Thyroid gland (tissue), 4 donors: ENCODE measurements around the gene COL25A1. TPM values are rescaled to one million over a fixed set of nuclear protein-coding genes. Genes with fewer than 3 reads are reported as not detected.
"Not testable (repeated sequence)": the region's sequence is repeated elsewhere in the genome, so short reads cannot be mapped to it uniquely, and the experiment has no call there.

ENCODE experiments used
- DNase-seq, 2 donors: peaks; one replicate each; pipeline ENCODE4 v3.0.0-alpha.2; 2019
- H3K27ac ChIP-seq, 3 donors: fragments of 200-600 bp; sonication (generic); 1 replicate in 2 of 3; 2 replicates in 1 of 3; pipeline ENCODE4 v1.5.1; 2016 to 2019; ENCODE audit warnings: mild to moderate bottlenecking in 1 of 3, moderate library complexity in 1 of 3
- H3K27me3 ChIP-seq: fragments of 200-600 bp; sonication (generic); one replicate; pipeline ENCODE4 v1.5.1; 2019
- H3K36me3 ChIP-seq, 2 donors: fragments of 200-600 bp; sonication (generic); one replicate each; pipeline ENCODE4 v1.5.1; 2016 to 2019
- H3K4me1 ChIP-seq, 2 donors: fragments of 200-600 bp; sonication (generic); one replicate each; pipeline ENCODE4 v1.5.1; 2017 to 2019
- H3K4me3 ChIP-seq, 3 donors: fragments of 200-600 bp; sonication (generic); replicated peaks in 1 of 3; 1 replicate in 2 of 3; 2 replicates in 1 of 3; pipeline ENCODE4 v1.5.1; 2016; ENCODE audit warnings: mild to moderate bottlenecking in 1 of 3
- H3K9me3 ChIP-seq: fragments of 200-600 bp; sonication (generic); one replicate; pipeline ENCODE4 v1.5.1; 2017
- CTCF ChIP-seq, 6 experiments: fragments of 200-600 bp in 3 of 6; fragments of 450-650 bp in 3 of 6; sonication (generic) in 3 of 6; IDR thresholded peaks; one replicate each; pipeline ENCODE4 v1.5.1; 2016 to 2019; ENCODE audit warnings: antibody characterized with exemption in 6 of 6, mild to moderate bottlenecking in 2 of 6, inconsistent platforms in 1 of 6, moderate library complexity in 1 of 6
- POLR2A ChIP-seq, 2 donors: fragments of 450-650 bp; IDR thresholded peaks; one replicate each; pipeline ENCODE4 v1.6.1; 2017; ENCODE audit warnings: antibody characterized with exemption in 2 of 2, mild to moderate bottlenecking in 2 of 2, moderate library complexity in 1 of 2
- WGBS, 2 donors: methylation state at CpG; one replicate each; pipeline ENCODE4 v1.1.5; 2017; 5-methylcytosine and 5-hydroxymethylcytosine counted together
- intact Hi-C: fragments of 100-400 bp; cut with DNase I; formaldehyde crosslinking; loops from one replicate; pipeline ENCODE4 v1.15.1; 2023
- total RNA-seq, 4 donors: library from RNA; depleted of rRNA; stranded (reverse); fragments of >200 nt; gene quantifications; one replicate each; pipeline ENCODE4 v1.2.3, GENCODE V29; 2016

COL25A1 gene
- total RNA-seq, 4 donors from 2014 or later = 5.5 to 21.0 (median 7.1) TPM

GRCh38 chr4:108878806-108879205 lies 423.7 kb downstream of the COL25A1 start:
- H3K27me3 ChIP-seq = no peaks in the 10 kb centered on the region
- TF ChIP-seq POLR2A (IDR thresholded peaks at IDR 0.05) (no peak), CTCF (IDR thresholded peaks at IDR 0.05) (no peak)
- no peaks in the 10 kb centered on the region for H3K36me3 ChIP-seq
- no peak for DNase-seq
- H3K9me3 ChIP-seq = no peaks in the 10 kb centered on the region
- H3K4me1 ChIP-seq = no peaks in the 10 kb centered on the region
- intact Hi-C loops = no loop called here
- 37 to 46% methylated on average over 3 of the region's 3 CpGs for WGBS, 2 donors
- H3K4me3 ChIP-seq = no peak overlapping the region
- H3K27ac ChIP-seq = no peak overlapping the region

GRCh38 chr4:108877821-108878220 lies 424.6 kb downstream of the COL25A1 start:
- H3K4me3 ChIP-seq = no peak overlapping the region
- H3K9me3 ChIP-seq = no peaks in the 10 kb centered on the region
- H3K4me1 ChIP-seq = no peaks in the 10 kb centered on the region
- 89 to 90% methylated on average over 2 of the region's 2 CpGs for WGBS, 2 donors
- no peaks in the 10 kb centered on the region for H3K27me3 ChIP-seq
- TF ChIP-seq POLR2A (IDR thresholded peaks at IDR 0.05) (no peak), CTCF (IDR thresholded peaks at IDR 0.05) (no peak)
- intact Hi-C loops = no loop called here
- H3K27ac ChIP-seq = no peak overlapping the region
- DNase-seq = no peak
- H3K36me3 ChIP-seq = no peaks in the 10 kb centered on the region

- WGBS, 2 donors = 74 to 81% methylated on average over 1 of the region's 1 CpG
- H3K27ac ChIP-seq = no peak overlapping the region
- TF ChIP-seq POLR2A (IDR thresholded peaks at IDR 0.05) (no peak), CTCF (IDR thresholded peaks at IDR 0.05) (no peak)
- no peaks in the 10 kb centered on the region for H3K36me3 ChIP-seq
- no peak for DNase-seq
- no peaks in the 10 kb centered on the region for H3K9me3 ChIP-seq
- intact Hi-C loops = no loop called here
- H3K4me3 ChIP-seq = no peak overlapping the region
- H3K27me3 ChIP-seq = no peaks in the 10 kb centered on the region
- no peaks in the 10 kb centered on the region for H3K4me1 ChIP-seq
Measured at GRCh38 chr4:108874806-108875205, 427.7 kb downstream of the COL25A1 start.

- H3K36me3 ChIP-seq, DNase-seq, H3K9me3 ChIP-seq, H3K4me1 ChIP-seq, H3K4me3 ChIP-seq, H3K27me3 ChIP-seq, H3K27ac ChIP-seq, intact Hi-C loops: not testable (repeated sequence)
- WGBS, 2 donors = 91 to 95% methylated on average over 9 of the region's 9 CpGs
Measured at GRCh38 chr4:108869970-108870369, 432.5 kb downstream of the COL25A1 start.

- Histone ChIP-seq H3K4me1 (no peaks in the 10 kb centered on the region), H3K4me3 (no peak overlapping the region), H3K36me3 (no peaks in the 10 kb centered on the region), H3K9me3 (no peaks in the 10 kb centered on the region), H3K27ac (no peak overlapping the region), H3K27me3 (no peaks in the 10 kb centered on the region)
- WGBS, 2 donors = 86 to 87% methylated on average over 1 of the region's 1 CpG
- intact Hi-C loops = no loop called here
- TF ChIP-seq POLR2A (IDR thresholded peaks at IDR 0.05) (no peak), CTCF (IDR thresholded peaks at IDR 0.05) (no peak)
- no peak for DNase-seq
Measured at GRCh38 chr4:108868606-108869227, 433.7 kb downstream of the COL25A1 start.

- H3K27ac ChIP-seq = no peak overlapping the region
- TF ChIP-seq POLR2A (IDR thresholded peaks at IDR 0.05) (no peak), CTCF (IDR thresholded peaks at IDR 0.05) (no peak)
- intact Hi-C loops = no loop called here
- no peak overlapping the region for H3K4me3 ChIP-seq
- H3K4me1 ChIP-seq = no peaks in the 10 kb centered on the region
- no peaks in the 10 kb centered on the region for H3K36me3 ChIP-seq
- H3K27me3 ChIP-seq = no peaks in the 10 kb centered on the region
- no peak for DNase-seq
- no peaks in the 10 kb centered on the region for H3K9me3 ChIP-seq
Measured at GRCh38 chr4:108867476-108867875, 435.0 kb downstream of the COL25A1 start.
